Nephron (organoid): ENCODE measurements around the gene VAV2.
A peak's percentile ranks its signal among the peaks of the same experiment; 100 is the strongest.

Source experiments
- H3K27ac Mint-ChIP-seq, 3 experiments: 2 replicates each; pipeline ENCODE4 v1.8.0; 2020; ENCODE audit warnings: mixed read lengths in 3 of 3, mild to moderate bottlenecking in 2 of 3, moderate library complexity in 1 of 3
- H3K27me3 Mint-ChIP-seq: 2 replicates; pipeline ENCODE4 v1.8.0; 2021; ENCODE audit warnings: low read depth, mild to moderate bottlenecking, moderate library complexity, mixed read lengths
- H3K36me3 Mint-ChIP-seq: 2 replicates; pipeline ENCODE4 v1.8.0; 2020; ENCODE audit warnings: low read depth, mixed read lengths
- H3K4me1 Mint-ChIP-seq: 2 replicates; pipeline ENCODE4 v1.8.0; 2020; ENCODE audit warnings: mixed read lengths
- H3K4me3 Mint-ChIP-seq, 3 experiments: 2 replicates each; pipeline ENCODE4 v1.8.0; 2020; ENCODE audit warnings: mild to moderate bottlenecking in 3 of 3, mixed read lengths in 3 of 3, moderate library complexity in 2 of 3
- H3K9me3 Mint-ChIP-seq: 2 replicates; pipeline ENCODE4 v1.8.0; 2020; ENCODE audit warnings: mixed read lengths
- CTCF ChIP-seq, 3 experiments: fragments of 200-600 bp; sonication (generic); IDR thresholded peaks; one replicate each; pipeline ENCODE4 v1.5.0; 2021; ENCODE audit warnings: antibody characterized with exemption in 3 of 3; ENCODE audit not compliant: unreplicated experiment in 3 of 3

The VAV2 gene

GRCh38 chr9:133881671-133882381, 110.3 kb downstream of the VAV2 start:
- Mint-ChIP-seq H3K9me3 (no peaks in the 10 kb centered on the region), H3K27me3 (peaks cover 4% of the 10 kb centered on the region), H3K4me3 (no peak overlapping the region), H3K36me3 (no peaks in the 10 kb centered on the region), H3K4me1 (peaks cover 46% of the 10 kb centered on the region), H3K27ac (peak overlapping the region in 2 of 3 experiments; percentile 40 to 59)
- no peak for TF ChIP-seq CTCF (IDR thresholded peaks at IDR 0.05; ENCODE audit: unreplicated experiment in 3 of 3)

GRCh38 chr9:133880851-133881661, 111.1 kb downstream of the VAV2 start:
- peak overlapping the region in 2 of 3 experiments; percentile 25 to 59 for H3K27ac Mint-ChIP-seq
- H3K9me3 Mint-ChIP-seq: no peaks in the 10 kb centered on the region

GRCh38 chr9:133880136-133880535, 112.0 kb downstream of the VAV2 start:
- H3K4me3 Mint-ChIP-seq: no peak overlapping the region
- peaks cover 45% of the 10 kb centered on the region for H3K4me1 Mint-ChIP-seq
- H3K9me3 Mint-ChIP-seq: no peaks in the 10 kb centered on the region
- H3K27me3 Mint-ChIP-seq: peaks cover 4% of the 10 kb centered on the region
- H3K27ac Mint-ChIP-seq: peak overlapping the region; percentile 22 to 74 (median 58)
- no peak for TF ChIP-seq CTCF (IDR thresholded peaks at IDR 0.05; ENCODE audit: unreplicated experiment in 3 of 3)
- H3K36me3 Mint-ChIP-seq: no peaks in the 10 kb centered on the region

More at GRCh38 chr9:133880851-133881661, 111.1 kb downstream of the VAV2 start:
- H3K4me3 Mint-ChIP-seq: no peak overlapping the region
- no peak for TF ChIP-seq CTCF (IDR thresholded peaks at IDR 0.05; ENCODE audit: unreplicated experiment in 3 of 3)
- H3K27me3 Mint-ChIP-seq: peaks cover 4% of the 10 kb centered on the region
- H3K4me1 Mint-ChIP-seq: peaks cover 49% of the 10 kb centered on the region
- no peaks in the 10 kb centered on the region for H3K36me3 Mint-ChIP-seq

GRCh38 chr9:133879615-133880014, 112.5 kb downstream of the VAV2 start:
- Mint-ChIP-seq H3K36me3 (no peaks in the 10 kb centered on the region), H3K4me3 (no peak overlapping the region), H3K27me3 (peaks cover 4% of the 10 kb centered on the region), H3K9me3 (no peaks in the 10 kb centered on the region), H3K27ac (peak overlapping the region; percentile 37 to 58 (median 51)), H3K4me1 (peaks cover 47% of the 10 kb centered on the region)
- no peak for TF ChIP-seq CTCF (IDR thresholded peaks at IDR 0.05; ENCODE audit: unreplicated experiment in 3 of 3)

GRCh38 chr9:133878402-133878801, 113.7 kb downstream of the VAV2 start:
- H3K4me1 Mint-ChIP-seq: peaks cover 59% of the 10 kb centered on the region
- H3K27me3 Mint-ChIP-seq: peaks cover 4% of the 10 kb centered on the region
- no peaks in the 10 kb centered on the region for H3K36me3 Mint-ChIP-seq
- no peak for TF ChIP-seq CTCF (IDR thresholded peaks at IDR 0.05; ENCODE audit: unreplicated experiment in 3 of 3)
- H3K9me3 Mint-ChIP-seq: no peaks in the 10 kb centered on the region
- no peak overlapping the region for H3K4me3 Mint-ChIP-seq
- no peak overlapping the region for H3K27ac Mint-ChIP-seq
